Erythroblast (primary cell): ENCODE results near the gene KRT25.

Source experiments
- DNase-seq, 2 experiments: peaks; one replicate each; lab custom pipeline; 2025; lab: John Stamatoyannopoulos, UW
- GATA1 ChIP-seq: IDR thresholded peaks from 2 replicates; pipeline ENCODE4 v1.6.1; 2011; ENCODE audit warnings: low read depth, mild to moderate bottlenecking, control low read depth, low read length, moderate library complexity
- POLR2A ChIP-seq: IDR thresholded peaks from 2 replicates; pipeline ENCODE4 v1.6.1; 2011; ENCODE audit warnings: mild to moderate bottlenecking, low read length

The KRT25 gene

GRCh38 chr17:40727447-40728231, 27.5 kb downstream of the KRT25 start:
- DNase-seq, result no peak
- no peak for TF ChIP-seq POLR2A
- no peak for TF ChIP-seq GATA1

- DNase-seq, result no peak
Observed at GRCh38 chr17:40726919-40727318, 28.2 kb downstream of the KRT25 start.

GRCh38 chr17:40724656-40725055, 30.5 kb downstream of the KRT25 start:
- TF ChIP-seq GATA1 (no peak), POLR2A (no peak)
- DNase-seq, result no peak

More at GRCh38 chr17:40726919-40727318, 28.2 kb downstream of the KRT25 start:
- TF ChIP-seq POLR2A (no peak), GATA1 (no peak)

GRCh38 chr17:40722241-40722640, 32.9 kb downstream of the KRT25 start:
- no peak for DNase-seq
- TF ChIP-seq GATA1 (no peak), POLR2A (no peak)

- no peak for TF ChIP-seq GATA1
- TF ChIP-seq POLR2A, result no peak
- no peak for DNase-seq
Observed at GRCh38 chr17:40720899-40721298, 34.2 kb downstream of the KRT25 start.

- TF ChIP-seq GATA1 (no peak), POLR2A (no peak)
- DNase-seq, result no peak
Observed at GRCh38 chr17:40718930-40719329, 36.2 kb downstream of the KRT25 start.

GRCh38 chr17:40717776-40718175, 37.4 kb downstream of the KRT25 start:
- TF ChIP-seq POLR2A (no peak), GATA1 (no peak)
- no peak for DNase-seq

GRCh38 chr17:40714473-40714872, 40.7 kb downstream of the KRT25 start:
- TF ChIP-seq GATA1, result no peak
- TF ChIP-seq POLR2A, result no peak
- no peak for DNase-seq

GRCh38 chr17:40707745-40708144, 47.4 kb downstream of the KRT25 start:
- TF ChIP-seq GATA1 (no peak), POLR2A (no peak)
- no peak for DNase-seq

- TF ChIP-seq GATA1 (no peak), POLR2A (no peak)
- no peak for DNase-seq
Observed at GRCh38 chr17:40705584-40705983, 49.5 kb downstream of the KRT25 start.

- DNase-seq, result no peak
- TF ChIP-seq POLR2A, result no peak
- no peak for TF ChIP-seq GATA1
Observed at GRCh38 chr17:40703652-40704051, 51.5 kb downstream of the KRT25 start, which contains the start of gene KRT24. KRT24 (minus strand) TSS chr17:40703752; CDS start chr17:40703693, 59 bp downstream.

- DNase-seq, result no peak
- TF ChIP-seq POLR2A, result no peak
- no peak for TF ChIP-seq GATA1
Observed at GRCh38 chr17:40702271-40702670, 52.9 kb downstream of the KRT25 start.

GRCh38 chr17:40699853-40700252, 55.3 kb downstream of the KRT25 start:
- no peak for TF ChIP-seq GATA1
- TF ChIP-seq POLR2A, result no peak
- no peak for DNase-seq

GRCh38 chr17:40699371-40699770, 55.8 kb downstream of the KRT25 start:
- no peak for DNase-seq

More at GRCh38 chr17:40699371-40699770, 55.8 kb downstream of the KRT25 start:
- TF ChIP-seq POLR2A (no peak), GATA1 (no peak)
